Naive thymus-derived CD8-positive, alpha-beta T cell (primary cell): ENCODE measurements around the gene MSANTD1. TPM values are rescaled to one million over a fixed set of nuclear protein-coding genes. Genes with fewer than 3 reads are reported as not detected.

Source experiments
- ATAC-seq, 2 donors: fragments of 150-1000 bp; cut with Tn5 transposase in 1 of 2; sonication (Bioruptor Pico), chemical (Tn5 transposase) in 1 of 2; 1 replicate in 1 of 2; 2 replicates in 1 of 2; pipeline ENCODE4 v1.10.0; 2021; ENCODE audit warnings: mild to moderate bottlenecking in 2 of 2, moderate library complexity in 2 of 2
- POLR2A ChIA-PET: fragments of 350-600 bp; sonication (Branson Sonifier 250); formaldehyde crosslinking; loops from one replicate; lab custom pipeline; 2021; ENCODE audit warnings: antibody characterized with exemption; lab: Charles Lee
- DNase-seq, 10 donors: peaks; one replicate each; pipeline versions ENCODE4 v3.0.0 to v3.0.0-alpha.2; 2020 to 2022
- H3K27ac Mint-ChIP-seq, 10 donors: one replicate each; pipeline ENCODE4 v1.8.0; 2020 to 2022; ENCODE audit warnings: mild to moderate bottlenecking in 10 of 10, mixed read lengths in 10 of 10, moderate library complexity in 4 of 10, inconsistent platforms in 1 of 10
- H3K27me3 Mint-ChIP-seq, 5 donors: one replicate each; pipeline ENCODE4 v1.8.0; 2021 to 2022; ENCODE audit warnings: mixed read lengths in 5 of 5
- H3K36me3 Mint-ChIP-seq, 3 donors: one replicate each; pipeline ENCODE4 v1.8.0; 2020 to 2022; ENCODE audit warnings: mixed read lengths in 3 of 3, mild to moderate bottlenecking in 2 of 3, inconsistent platforms in 1 of 3
- H3K4me1 Mint-ChIP-seq, 4 donors: one replicate each; pipeline ENCODE4 v1.8.0; 2021 to 2022; ENCODE audit warnings: mixed read lengths in 4 of 4
- H3K4me3 Mint-ChIP-seq, 10 donors: one replicate each; pipeline ENCODE4 v1.8.0; 2020 to 2022; ENCODE audit warnings: mild to moderate bottlenecking in 10 of 10, mixed read lengths in 10 of 10, moderate library complexity in 6 of 10, inconsistent platforms in 1 of 10
- H3K9me3 Mint-ChIP-seq, 9 donors: one replicate each; pipeline ENCODE4 v1.8.0; 2020 to 2022; ENCODE audit warnings: mixed read lengths in 9 of 9, mild to moderate bottlenecking in 3 of 9, inconsistent platforms in 1 of 9, moderate library complexity in 1 of 9
- polyA plus RNA-seq, 3 donors: library from polyadenylated mRNA; unstranded; fragments of 300-500 nt; fragmentation: Illumina TruSeq; gene quantifications; one replicate each; pipeline ENCODE4 v1.2.3, GENCODE V29; 2021
- total RNA-seq, 8 experiments: library from RNA in 2 of 8; stranded (reverse) in 2 of 8; gene quantifications; one replicate each; pipeline ENCODE4 v1.2.3 and lab custom pipeline; 2021 to 2026

The MSANTD1 gene
- total RNA-seq, result 1 to 10 TPM; 1.8 to 2.1 TPM
- under 1 TPM in 1 of 3 donors, not detected in 2; 0.18 TPM for polyA plus RNA-seq
- total RNA-seq (lab: John Stamatoyannopoulos, UW), result 0.43 to 1.9 (median 1.7) reads per million in 6 experiments

DNA sequence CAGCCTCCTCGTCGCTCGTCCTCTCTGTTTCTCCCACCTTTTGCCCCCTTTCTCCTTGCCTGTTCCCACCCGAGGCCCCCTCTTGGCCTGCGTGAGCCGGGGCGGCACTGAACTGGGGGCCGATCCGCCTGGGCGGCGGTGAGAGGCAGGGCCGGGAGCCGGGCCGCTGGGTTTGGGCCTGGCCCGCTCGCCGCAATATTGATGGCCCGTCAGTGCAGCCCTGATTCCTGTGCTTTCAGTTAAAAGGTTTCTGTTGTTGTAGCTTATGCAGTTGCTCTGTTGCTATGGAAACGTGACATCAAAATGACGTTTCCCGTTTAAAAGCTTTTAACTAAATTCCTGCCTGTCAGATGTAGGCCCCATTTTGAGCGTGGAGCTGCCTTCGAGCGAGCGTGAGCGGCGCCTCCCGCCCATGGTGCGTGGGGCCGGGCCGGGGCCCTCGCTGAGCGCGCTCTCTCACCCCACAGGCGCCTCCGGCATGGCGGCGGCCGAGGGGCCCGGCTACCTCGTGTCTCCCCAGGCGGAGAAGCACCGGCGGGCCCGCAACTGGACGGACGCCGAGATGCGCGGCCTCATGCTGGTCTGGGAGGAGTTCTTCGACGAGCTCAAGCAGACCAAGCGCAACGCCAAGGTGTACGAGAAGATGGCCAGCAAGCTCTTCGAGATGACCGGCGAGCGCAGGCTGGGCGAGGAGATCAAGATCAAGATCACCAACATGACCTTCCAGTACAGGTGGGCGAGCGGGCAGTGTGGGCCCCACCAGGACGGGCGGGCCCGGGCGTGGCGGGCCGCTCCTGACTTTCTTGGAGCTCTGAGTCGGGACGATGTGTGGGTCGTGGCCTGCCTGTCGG, at the start of gene MSANTD1:
TSS of gene MSANTD1 (plus strand) at position 349 of the 851 bp plus-strand sequence. CDS start at position 413, 64 bp downstream.
- Mint-ChIP-seq H3K4me3 (no peak within 1 kb of the TSS), H3K9me3 (no peaks in the 10 kb centered on the region), H3K36me3 (peaks cover 0 to 2% (median 0%) of the 10 kb centered on the region in 3 donors), H3K27me3 (no peaks in the 10 kb centered on the region), H3K4me1 (no peaks in the 10 kb centered on the region), H3K27ac (no peak within 1 kb of the TSS)
- no peak for ATAC-seq
- POLR2A ChIA-PET, result no interaction called here
- peak in 1 of 10 donors; percentile 55 for DNase-seq

DNA sequence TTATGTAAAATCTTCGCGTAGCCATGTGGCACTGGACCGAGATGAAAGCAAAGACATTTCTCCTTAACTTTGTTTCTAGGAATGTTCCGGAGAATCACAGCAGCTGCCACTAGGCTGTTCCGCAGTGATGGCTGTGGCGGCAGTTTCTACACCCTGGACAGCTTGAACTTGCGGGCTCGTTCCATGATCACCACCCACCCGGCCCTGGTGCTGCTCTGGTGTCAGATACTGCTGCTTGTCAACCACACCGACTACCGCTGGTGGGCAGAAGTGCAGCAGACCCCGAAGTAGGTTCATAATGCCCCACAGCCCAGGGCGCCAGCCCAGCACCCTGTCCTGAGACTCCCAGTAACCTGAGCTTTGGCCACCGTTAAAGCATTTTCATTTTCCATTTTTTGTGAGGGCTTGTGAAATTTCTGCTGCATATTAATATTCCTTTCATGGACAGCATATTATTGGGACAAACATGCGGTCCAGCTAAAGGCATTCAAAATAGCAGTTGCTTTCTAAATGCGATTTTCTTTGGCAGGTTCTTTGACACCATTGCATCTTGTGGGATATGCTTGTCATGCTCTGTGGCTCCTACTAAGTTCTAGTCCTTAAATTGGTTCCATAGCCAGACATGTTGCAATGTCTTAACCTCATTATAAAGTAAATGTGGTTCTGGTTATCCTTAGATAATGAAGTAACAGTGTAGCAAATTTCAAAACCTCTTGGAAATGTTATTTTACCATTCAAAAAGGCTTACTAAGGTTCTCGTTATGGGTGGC, 49.1 kb upstream of the MSANTD1 start:
- no peak overlapping the region for H3K4me3 Mint-ChIP-seq
- peak overlapping the region in 1 of 10 donors; percentile 57 for H3K27ac Mint-ChIP-seq
- no peaks in the 10 kb centered on the region for H3K27me3 Mint-ChIP-seq
- peaks cover 3 to 20% (median 11%) of the 10 kb centered on the region in 3 donors for H3K36me3 Mint-ChIP-seq
- ATAC-seq (no peak), DNase-seq (no peak)
- peaks cover 29 to 85% (median 73%) of the 10 kb centered on the region in 4 donors for H3K4me1 Mint-ChIP-seq
- POLR2A ChIA-PET, result no interaction called here
- H3K9me3 Mint-ChIP-seq, result no peaks in the 10 kb centered on the region

DNA sequence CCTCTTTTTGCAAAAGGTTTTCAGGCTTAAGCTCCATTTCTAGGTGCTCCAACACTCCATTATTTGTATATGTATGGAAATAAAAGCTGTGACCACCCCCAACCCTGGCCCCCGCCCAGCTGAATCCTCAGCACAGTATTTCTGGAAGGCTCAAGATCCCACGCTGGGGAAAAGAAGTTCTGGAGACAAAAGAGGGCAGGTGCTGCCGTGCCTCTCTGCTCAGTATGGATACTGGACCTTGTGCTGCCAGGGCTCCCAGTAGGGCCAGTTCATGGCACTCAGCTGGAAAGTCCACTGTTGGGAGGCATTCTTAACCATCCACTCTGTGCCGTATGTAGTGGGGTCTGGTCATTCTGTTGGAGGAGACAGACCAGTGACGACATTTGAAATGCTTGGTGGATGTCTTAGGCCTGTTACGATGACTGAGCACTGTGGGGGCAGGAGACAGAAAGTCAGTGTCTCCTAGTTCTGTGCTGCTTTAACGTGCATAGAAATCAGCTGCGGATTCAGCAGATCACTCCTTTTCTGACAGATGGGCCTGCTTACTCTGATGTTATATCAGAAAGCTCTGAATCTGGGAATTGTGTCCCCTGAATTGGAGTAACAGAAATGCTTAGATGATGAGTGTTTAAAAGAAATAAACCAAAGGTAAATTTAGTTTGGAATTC, 48.4 kb upstream of the MSANTD1 start:
- POLR2A ChIA-PET, result no interaction called here
- no peak for ATAC-seq
- peaks cover 24 to 77% (median 66%) of the 10 kb centered on the region in 4 donors for H3K4me1 Mint-ChIP-seq
- H3K36me3 Mint-ChIP-seq, result peaks cover 0 to 17% (median 11%) of the 10 kb centered on the region in 3 donors
- DNase-seq, result no peak
- H3K4me3 Mint-ChIP-seq, result peak overlapping the region in 2 of 10 donors; percentile 7 to 33
- peak overlapping the region in 1 of 10 donors; percentile 55 for H3K27ac Mint-ChIP-seq
- no peaks in the 10 kb centered on the region for H3K9me3 Mint-ChIP-seq
- H3K27me3 Mint-ChIP-seq, result no peaks in the 10 kb centered on the region

DNA sequence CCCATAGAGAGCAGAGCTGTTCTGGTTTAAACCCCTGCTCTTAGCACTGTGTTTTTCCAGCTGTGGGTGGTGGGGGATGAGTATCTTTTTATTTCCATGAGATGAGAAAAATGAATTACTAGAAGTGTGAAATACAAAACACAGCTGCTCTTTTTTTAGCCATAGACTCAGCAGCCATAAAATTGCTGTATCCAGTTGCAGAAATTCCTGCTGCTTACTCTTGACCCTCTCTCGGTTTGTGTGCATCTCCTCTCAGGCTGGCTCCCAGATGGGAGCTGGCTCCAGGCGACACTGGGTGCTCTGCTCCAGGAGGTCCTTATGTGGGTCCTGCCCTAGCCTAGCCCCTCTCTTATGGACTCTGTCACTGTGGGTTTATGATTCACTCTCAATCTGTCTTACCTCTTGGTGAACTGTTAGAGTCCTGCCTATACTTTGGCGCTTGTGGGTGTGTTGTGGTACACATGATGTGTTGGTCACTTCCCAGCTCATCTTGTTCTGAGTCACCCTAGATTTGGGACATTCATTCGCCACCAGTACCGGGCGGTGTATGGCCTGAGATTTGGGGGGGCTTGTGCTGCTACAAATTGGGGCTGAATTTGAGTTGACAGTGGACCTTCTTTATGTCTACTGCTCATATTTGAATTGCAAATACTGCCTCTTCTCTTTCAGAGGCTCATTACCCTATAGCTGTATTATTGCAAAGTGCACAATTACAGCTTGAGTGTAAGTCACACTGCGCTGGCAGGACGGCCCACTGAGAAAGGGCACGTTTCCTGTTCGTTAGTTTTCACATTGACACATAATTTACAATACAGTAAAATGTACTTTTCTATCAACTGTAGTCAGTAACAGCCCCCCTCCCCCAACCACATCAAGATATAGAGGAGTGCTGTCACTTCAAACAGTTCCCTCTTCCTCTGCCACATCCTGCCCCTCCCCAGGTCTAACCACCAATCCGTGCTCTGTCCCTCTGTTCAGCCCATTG, 46.9 kb upstream of the MSANTD1 start:
- POLR2A ChIA-PET, result interaction anchor here (0.6 to 2.3 kb wide), 5 partner anchors 10 to 961 kb away, joined by 3 to 11 read pairs (median 4); no protein-coding TSS in a partner anchor
- DNase-seq (peak; percentile 31 to 92 (median 78)), ATAC-seq (peak; percentile 97 to 99)
- Mint-ChIP-seq H3K4me1 (peaks cover 17 to 63% (median 52%) of the 10 kb centered on the region in 4 donors), H3K27me3 (no peaks in the 10 kb centered on the region), H3K36me3 (peaks cover 0 to 28% (median 20%) of the 10 kb centered on the region in 3 donors), H3K27ac (peak overlapping the region; percentile 26 to 87 (median 78)), H3K4me3 (peak overlapping the region; percentile 67 to 83 (median 73)), H3K9me3 (no peaks in the 10 kb centered on the region)

DNA sequence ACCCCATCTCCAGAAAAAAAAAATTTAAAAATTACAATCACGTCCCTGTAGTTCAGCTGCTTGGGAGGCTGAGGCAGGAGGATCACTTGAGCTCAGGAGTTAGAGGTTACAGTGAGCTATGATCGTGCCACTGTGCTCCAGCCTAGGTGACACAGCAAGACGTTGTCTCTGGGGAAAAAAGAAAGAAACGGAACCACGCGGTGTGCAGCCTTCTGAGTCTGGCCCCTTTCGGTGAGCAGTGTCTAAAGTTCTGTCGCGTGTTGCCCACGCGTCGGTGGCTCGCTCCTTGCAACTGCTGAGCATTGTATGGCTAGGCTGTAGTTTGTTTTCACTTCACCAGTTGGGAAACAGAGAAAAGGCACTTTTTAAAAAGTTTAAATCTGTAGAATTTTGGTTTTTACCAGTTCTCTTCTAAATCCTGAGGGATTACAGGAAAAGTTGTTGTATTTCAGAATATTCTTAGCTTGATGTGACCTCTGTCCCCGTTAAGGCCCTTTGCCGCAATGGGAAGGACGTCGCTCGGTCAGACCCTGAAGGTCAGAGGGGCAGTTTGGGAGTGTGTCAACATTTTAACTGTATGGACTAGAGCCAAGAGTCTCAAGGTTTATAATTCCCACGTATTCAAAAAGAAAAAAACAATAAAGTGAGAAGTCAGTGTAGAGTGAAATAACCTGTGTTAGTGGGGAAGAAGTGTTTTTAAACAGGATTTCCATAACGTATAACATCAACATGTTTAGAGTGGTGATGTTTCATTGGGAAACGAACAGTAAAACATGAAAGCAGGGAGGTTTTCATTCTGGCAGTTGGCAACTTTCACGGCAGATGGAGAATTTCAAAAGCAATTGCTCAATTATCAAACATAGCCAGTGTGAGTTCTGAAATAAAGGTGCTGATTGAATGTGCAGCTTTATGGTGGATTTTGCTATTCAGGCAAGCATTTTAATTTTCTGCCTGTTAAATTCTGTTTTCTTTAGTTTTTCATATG, 45.8 kb upstream of the MSANTD1 start:
- peak overlapping the region; percentile 67 to 83 (median 73) for H3K4me3 Mint-ChIP-seq
- peaks cover 0 to 37% (median 30%) of the 10 kb centered on the region in 3 donors for H3K36me3 Mint-ChIP-seq
- H3K27ac Mint-ChIP-seq, result peak overlapping the region in 8 of 10 donors; percentile 61 to 87 (median 82)
- H3K9me3 Mint-ChIP-seq, result no peaks in the 10 kb centered on the region
- H3K4me1 Mint-ChIP-seq, result peaks cover 9 to 53% (median 42%) of the 10 kb centered on the region in 4 donors
- POLR2A ChIA-PET, result interaction anchor here (0.9 to 2.3 kb wide), 3 partner anchors 9 to 46 kb away, joined by 3 to 11 read pairs (median 6); no protein-coding TSS in a partner anchor
- DNase-seq (peak in 1 of 10 donors; percentile 11), ATAC-seq (peak; percentile 32 to 47)
- no peaks in the 10 kb centered on the region for H3K27me3 Mint-ChIP-seq

DNA sequence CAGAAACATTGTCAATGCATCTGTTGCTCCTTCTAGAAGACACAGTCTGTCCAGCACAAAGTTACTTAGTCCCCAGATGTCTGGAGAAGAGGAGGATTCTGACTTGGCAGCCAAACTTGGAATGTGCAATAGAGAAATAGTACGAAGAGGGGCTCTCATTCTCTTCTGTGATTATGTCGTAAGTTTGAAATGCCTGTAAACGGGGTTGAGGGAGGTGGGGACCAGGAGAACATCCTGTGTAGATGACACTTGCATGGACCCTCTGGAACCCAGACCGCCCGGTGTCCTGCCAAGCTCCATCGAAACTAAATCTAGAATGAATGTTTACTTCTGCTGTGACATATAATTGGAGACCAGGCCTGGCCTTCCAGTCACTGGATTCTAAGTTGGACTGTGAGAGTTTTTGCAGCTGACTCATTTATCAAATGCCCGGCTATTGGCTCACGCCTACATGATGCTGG, 45.0 kb upstream of the MSANTD1 start:
- H3K4me3 Mint-ChIP-seq, result peak overlapping the region in 1 of 10 donors; percentile 70

DNA sequence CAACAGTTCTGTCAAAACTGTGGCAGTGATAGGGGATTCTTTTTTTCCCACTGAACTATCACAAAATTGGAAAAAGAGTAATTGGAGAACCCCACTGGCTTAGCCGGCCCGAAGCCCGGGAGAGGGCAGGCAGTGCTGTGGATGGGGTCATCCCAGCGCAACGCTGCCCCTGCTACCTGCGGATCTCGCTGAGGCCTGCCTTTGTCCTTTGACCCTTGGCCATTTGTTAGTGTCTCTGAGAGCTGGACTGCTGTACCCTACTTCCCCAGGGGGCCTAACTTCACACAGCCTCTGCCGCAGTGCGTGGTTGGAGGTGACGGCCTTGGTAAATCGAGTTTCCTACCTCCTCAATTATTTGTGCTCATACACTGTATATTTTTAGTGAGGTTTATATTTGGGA, 43.0 kb upstream of the MSANTD1 start:
- no peak for ATAC-seq
- Mint-ChIP-seq H3K4me3 (no peak overlapping the region), H3K27me3 (no peaks in the 10 kb centered on the region), H3K4me1 (peaks cover 9 to 33% (median 32%) of the 10 kb centered on the region in 4 donors), H3K36me3 (peaks cover 0 to 56% (median 37%) of the 10 kb centered on the region in 3 donors), H3K9me3 (no peaks in the 10 kb centered on the region), H3K27ac (no peak overlapping the region)
- POLR2A ChIA-PET, result no interaction called here
- DNase-seq, result no peak

More for the DNA sequence above, 45.0 kb upstream of the MSANTD1 start:
- Mint-ChIP-seq H3K4me1 (peaks cover 9 to 47% (median 42%) of the 10 kb centered on the region in 4 donors), H3K36me3 (peaks cover 0 to 45% (median 35%) of the 10 kb centered on the region in 3 donors), H3K27ac (peak overlapping the region in 2 of 10 donors; percentile 15 to 82), H3K9me3 (no peaks in the 10 kb centered on the region), H3K27me3 (no peaks in the 10 kb centered on the region)
- DNase-seq (no peak), ATAC-seq (no peak)
- POLR2A ChIA-PET, result no interaction called here

DNA sequence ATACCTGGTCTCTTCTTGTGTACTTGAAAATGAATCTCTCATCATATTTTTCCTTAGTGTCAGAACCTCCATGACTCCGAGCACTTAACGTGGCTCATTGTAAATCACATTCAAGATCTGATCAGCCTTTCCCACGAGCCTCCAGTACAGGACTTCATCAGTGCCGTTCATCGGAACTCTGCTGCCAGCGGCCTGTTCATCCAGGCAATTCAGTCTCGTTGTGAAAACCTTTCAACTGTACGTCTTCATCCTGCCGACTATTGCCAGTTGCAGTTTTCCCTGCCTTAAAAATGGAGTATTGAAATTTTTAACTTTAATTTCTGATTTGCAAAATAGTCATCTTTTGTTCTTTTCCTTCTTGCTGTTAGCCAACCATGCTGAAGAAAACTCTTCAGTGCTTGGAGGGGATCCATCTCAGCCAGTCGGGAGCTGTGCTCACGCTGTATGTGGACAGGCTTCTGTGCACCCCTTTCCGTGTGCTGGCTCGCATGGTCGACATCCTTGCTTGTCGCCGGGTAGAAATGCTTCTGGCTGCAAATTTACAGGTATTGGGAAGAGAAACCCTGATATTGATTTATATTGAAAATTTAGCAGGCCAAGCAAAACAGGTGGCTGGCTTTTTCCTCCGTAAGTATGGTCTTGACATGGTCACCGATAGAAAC, 42.4 kb upstream of the MSANTD1 start:
- Mint-ChIP-seq H3K27me3 (no peaks in the 10 kb centered on the region), H3K4me1 (peaks cover 9 to 28% (median 27%) of the 10 kb centered on the region in 4 donors), H3K9me3 (no peaks in the 10 kb centered on the region), H3K4me3 (no peak overlapping the region), H3K36me3 (peaks cover 0 to 59% (median 40%) of the 10 kb centered on the region in 3 donors), H3K27ac (peak overlapping the region in 1 of 10 donors; percentile 2)
- ATAC-seq, result no peak
- no peak for DNase-seq
- POLR2A ChIA-PET, result no interaction called here

DNA sequence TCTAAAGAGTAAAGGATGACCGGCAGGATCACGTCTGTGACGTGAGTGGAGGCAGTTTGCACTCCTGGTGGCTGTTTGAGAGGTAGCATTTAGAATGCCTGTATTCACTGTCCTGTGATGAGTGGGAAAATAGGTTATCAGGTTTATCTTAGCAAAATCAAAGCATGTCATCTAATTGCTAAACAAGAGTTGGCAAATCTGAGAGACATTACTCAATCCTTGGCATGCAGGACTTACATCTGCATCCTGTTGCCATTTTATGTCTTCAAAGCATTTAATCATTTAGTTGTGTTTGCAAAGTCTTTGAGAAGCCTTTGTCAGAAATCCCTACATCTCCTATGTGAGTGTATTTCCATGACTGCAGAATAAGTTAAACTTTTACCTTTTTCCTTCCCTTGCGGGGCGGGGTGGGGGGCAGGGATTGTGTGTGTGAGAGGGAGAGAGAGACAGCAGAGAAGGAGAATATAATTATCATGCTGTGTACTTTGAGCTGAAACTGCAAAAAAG, 41.4 kb upstream of the MSANTD1 start:
- peaks cover 2 to 17% (median 17%) of the 10 kb centered on the region in 4 donors for H3K4me1 Mint-ChIP-seq
- no peaks in the 10 kb centered on the region for H3K27me3 Mint-ChIP-seq
- no peaks in the 10 kb centered on the region for H3K9me3 Mint-ChIP-seq
- no peak overlapping the region for H3K4me3 Mint-ChIP-seq
- DNase-seq, result no peak
- ATAC-seq, result no peak
- no peak overlapping the region for H3K27ac Mint-ChIP-seq
- POLR2A ChIA-PET, result no interaction called here
- H3K36me3 Mint-ChIP-seq, result peaks cover 0 to 68% (median 47%) of the 10 kb centered on the region in 3 donors

DNA sequence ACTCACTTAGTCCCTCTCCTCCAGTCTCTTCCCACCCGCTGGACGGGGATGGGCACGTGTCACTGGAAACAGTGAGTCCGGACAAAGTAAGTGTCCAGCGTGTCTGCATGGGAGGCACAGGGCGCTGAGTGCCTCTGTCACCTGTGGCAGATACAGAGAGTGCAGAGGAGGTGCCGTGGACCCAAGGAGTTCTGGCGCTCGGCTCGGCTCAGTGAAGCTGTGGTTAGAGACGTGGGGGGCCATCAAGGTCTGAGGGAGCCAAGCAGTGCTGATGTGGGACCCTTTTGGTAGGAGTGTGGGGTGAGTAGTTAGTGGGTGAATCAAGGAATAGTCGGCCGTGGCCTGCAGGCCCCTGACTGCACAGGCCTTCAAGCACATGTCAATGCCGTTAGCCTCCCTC, 40.1 kb upstream of the MSANTD1 start:
- no peak for DNase-seq
- no peaks in the 10 kb centered on the region for H3K27me3 Mint-ChIP-seq
- POLR2A ChIA-PET, result no interaction called here
- ATAC-seq, result no peak
- no peak overlapping the region for H3K4me3 Mint-ChIP-seq
- no peaks in the 10 kb centered on the region for H3K9me3 Mint-ChIP-seq
- peaks cover 0 to 80% (median 55%) of the 10 kb centered on the region in 3 donors for H3K36me3 Mint-ChIP-seq
- no peak overlapping the region for H3K27ac Mint-ChIP-seq
- peaks cover 0 to 5% (median 4%) of the 10 kb centered on the region in 4 donors for H3K4me1 Mint-ChIP-seq
